ENCODE measurements around the gene DSG2.

- TF ChIP-seq EZH2 (IDR thresholded peaks at IDR 0.05; ENCODE audit: borderline replicate concordance, low read length) (no peak), CTCF (conservative IDR thresholded peaks at IDR 0.05 in 1 of 2, IDR thresholded peaks at IDR 0.05 in 1 of 2; ENCODE audit: extremely low read depth in 1 of 2, insufficient read depth in 1 of 2, low read depth in 1 of 2, low read length in 2 of 2) (no peak)
Observed at GRCh38 chr18:31583185-31583854, 85.3 kb downstream of the DSG2 start.
